Stomach smooth muscle (tissue), 2 donors: ENCODE measurements around the gene USP34.

Experiments used
- H3K27ac ChIP-seq: one replicate; pipeline ENCODE4 v1.7.0; 2013; ENCODE audit warnings: mild to moderate bottlenecking, low read length, inconsistent platforms
- H3K27me3 ChIP-seq, 2 donors: one replicate each; pipeline ENCODE4 v1.7.0; 2013; ENCODE audit warnings: low read length in 2 of 2; ENCODE audit not compliant: insufficient read depth in 2 of 2, control insufficient read depth in 1 of 2
- H3K36me3 ChIP-seq, 2 donors: one replicate each; pipeline ENCODE4 v1.7.0; 2013; ENCODE audit warnings: low read length in 2 of 2; ENCODE audit not compliant: control insufficient read depth in 2 of 2, insufficient read depth in 2 of 2
- H3K4me1 ChIP-seq: one replicate; pipeline ENCODE4 v1.7.0; 2013; ENCODE audit warnings: low read length; ENCODE audit not compliant: control insufficient read depth, insufficient read depth
- H3K4me3 ChIP-seq, 2 donors: one replicate each; pipeline ENCODE4 v1.7.0; 2013; ENCODE audit warnings: low read length in 2 of 2
- H3K9ac ChIP-seq, 2 donors: one replicate each; pipeline ENCODE4 v1.7.0; 2013; ENCODE audit warnings: low read length in 2 of 2, mild to moderate bottlenecking in 1 of 2
- H3K9me3 ChIP-seq, 2 donors: one replicate each; pipeline ENCODE4 v1.7.0; 2013; ENCODE audit warnings: low read length in 2 of 2; ENCODE audit not compliant: control insufficient read depth in 2 of 2
- donor health status: healthy.
- donor health status: Pancreatic carcinoma.

USP34 gene

DNA sequence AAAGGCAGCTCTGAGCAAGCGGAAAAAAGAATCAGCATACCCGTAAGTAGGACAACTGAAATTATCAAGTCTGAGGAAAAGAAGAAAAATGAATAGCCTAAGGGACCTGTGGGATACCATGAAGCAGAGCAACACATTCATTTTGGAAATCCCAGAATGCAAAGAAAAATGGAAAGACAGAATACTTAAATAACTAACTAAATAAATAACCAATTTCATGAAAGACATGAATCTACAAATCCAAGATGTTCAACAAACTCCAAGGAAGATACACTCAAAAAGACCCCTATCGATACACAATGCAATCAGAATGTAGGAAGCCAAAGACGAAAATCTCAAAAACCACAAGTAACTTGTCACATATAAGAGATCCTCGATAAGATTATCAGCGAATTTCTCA is 117.0 kb downstream of the USP34 start:
- H3K4me1 ChIP-seq = no peaks in the 10 kb centered on the region

DNA sequence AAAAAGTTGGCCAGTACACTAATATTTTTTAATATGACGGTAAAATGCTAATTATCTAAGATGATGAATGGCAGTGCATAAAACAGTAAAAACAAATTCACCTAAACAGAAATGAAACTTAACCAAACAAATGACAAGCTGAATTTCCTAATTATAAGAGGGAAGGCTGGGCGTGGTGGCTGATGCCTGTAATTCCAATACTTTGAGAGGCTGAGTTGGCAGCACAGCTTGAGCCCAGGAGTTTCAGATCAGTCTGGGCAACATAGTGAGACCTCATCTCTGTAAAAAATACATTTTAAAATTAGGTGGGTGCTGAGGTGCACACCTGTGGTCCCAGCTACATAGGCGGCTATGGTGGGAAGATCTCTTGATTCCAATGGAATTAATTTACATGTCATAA is 120.1 kb downstream of the USP34 start:
- H3K4me3 ChIP-seq = no peak overlapping the region
- peaks cover 17 to 33% of the 10 kb centered on the region in 2 donors for H3K36me3 ChIP-seq
- H3K27ac ChIP-seq = no peak overlapping the region
- H3K9ac ChIP-seq = no peak overlapping the region
- no peaks in the 10 kb centered on the region for H3K4me1 ChIP-seq
- peaks cover 0 to 9% of the 10 kb centered on the region in 2 donors for H3K9me3 ChIP-seq
- no peaks in the 10 kb centered on the region for H3K27me3 ChIP-seq

More for the DNA sequence above, 117.0 kb downstream of the USP34 start:
- Histone ChIP-seq H3K27ac (no peak overlapping the region), H3K4me3 (no peak overlapping the region), H3K36me3 (peaks cover 8 to 20% of the 10 kb centered on the region in 2 donors), H3K9me3 (peaks cover 0 to 9% of the 10 kb centered on the region in 2 donors), H3K9ac (no peak overlapping the region), H3K27me3 (no peaks in the 10 kb centered on the region)

DNA sequence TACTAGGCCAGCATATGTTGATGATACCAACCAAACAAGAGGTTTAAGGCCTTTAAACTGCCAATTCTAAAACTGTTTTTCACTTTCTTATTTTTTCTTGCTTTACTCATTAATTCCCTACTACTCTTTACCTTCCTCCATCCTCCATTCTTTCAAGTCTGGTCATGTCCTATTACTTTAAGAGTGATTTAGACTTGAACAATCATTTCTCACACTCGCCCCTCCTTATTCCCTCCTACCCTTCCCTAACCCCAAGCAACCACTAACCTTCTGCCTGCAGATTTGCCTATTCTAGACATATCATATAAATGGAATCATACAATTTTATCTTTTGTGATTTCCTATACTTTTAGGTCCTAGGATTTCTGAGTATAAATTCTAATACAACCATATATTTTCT is 127.7 kb downstream of the USP34 start:
- Histone ChIP-seq H3K27ac (no peak overlapping the region), H3K9ac (no peak overlapping the region), H3K4me1 (no peaks in the 10 kb centered on the region), H3K9me3 (no peaks in the 10 kb centered on the region), H3K36me3 (peaks cover 14 to 41% of the 10 kb centered on the region in 2 donors), H3K27me3 (no peaks in the 10 kb centered on the region), H3K4me3 (no peak overlapping the region)

DNA sequence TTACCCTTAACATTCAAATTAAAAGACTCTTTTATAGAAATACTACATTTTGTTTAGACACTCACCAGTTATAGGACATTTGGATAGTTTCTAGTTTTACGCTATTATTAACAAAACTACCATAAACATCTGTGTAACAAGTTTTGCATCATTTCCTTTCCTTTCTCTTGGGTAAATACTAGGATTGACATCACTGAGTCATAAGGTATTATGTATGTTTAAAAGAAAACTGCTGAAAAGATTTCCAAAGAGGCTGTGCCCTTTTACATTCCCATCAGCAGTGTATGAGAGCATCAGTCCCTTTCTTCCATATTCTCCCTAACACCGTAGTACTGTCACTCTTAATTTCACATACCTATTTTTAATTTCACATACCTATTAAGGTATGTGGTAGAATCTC is 130.6 kb downstream of the USP34 start:
- Histone ChIP-seq H3K4me3 (no peak overlapping the region), H3K4me1 (no peaks in the 10 kb centered on the region), H3K9ac (no peak overlapping the region), H3K27ac (no peak overlapping the region), H3K27me3 (no peaks in the 10 kb centered on the region), H3K9me3 (no peaks in the 10 kb centered on the region), H3K36me3 (peaks cover 3 to 27% of the 10 kb centered on the region in 2 donors)

DNA sequence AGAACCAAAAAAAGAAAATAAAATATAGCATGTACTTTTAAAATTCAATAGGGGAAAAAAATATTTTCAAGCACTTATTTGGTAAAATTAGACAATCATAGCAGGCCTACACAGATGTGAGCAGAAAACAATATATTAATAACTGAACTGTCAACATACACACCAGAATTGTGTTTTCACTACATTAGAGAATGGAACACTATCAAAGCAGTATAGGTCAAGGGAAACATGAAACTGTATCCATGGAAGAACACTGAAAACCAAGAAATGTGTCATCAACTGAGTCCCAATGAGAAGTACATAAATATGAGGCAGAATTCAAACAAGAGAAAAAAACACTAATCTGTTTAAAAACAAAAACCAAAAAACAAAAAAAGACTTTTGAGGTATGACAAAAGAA is 132.4 kb downstream of the USP34 start:
- Histone ChIP-seq H3K4me1 (no peaks in the 10 kb centered on the region), H3K27ac (no peak overlapping the region), H3K4me3 (no peak overlapping the region), H3K9me3 (no peaks in the 10 kb centered on the region), H3K9ac (no peak overlapping the region), H3K27me3 (no peaks in the 10 kb centered on the region), H3K36me3 (peaks cover 2 to 23% of the 10 kb centered on the region in 2 donors)

DNA sequence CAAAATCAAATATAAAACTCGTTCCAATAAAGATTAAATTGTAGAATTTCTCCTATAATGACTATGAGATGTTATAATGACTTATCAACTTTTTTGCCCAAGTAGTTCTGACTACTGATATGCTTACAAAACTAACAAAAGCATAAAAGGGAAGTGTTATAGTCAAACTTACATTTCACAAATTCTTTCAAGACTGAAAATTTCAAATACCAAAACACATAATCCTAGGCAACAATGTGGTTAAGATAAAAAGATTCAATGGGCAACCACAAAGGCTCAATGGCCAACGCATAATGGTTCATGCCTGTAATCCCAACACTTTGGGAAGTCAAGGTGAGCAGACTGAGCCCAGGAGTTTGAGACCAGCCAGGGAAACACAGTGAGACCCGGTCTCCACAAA is 135.7 kb downstream of the USP34 start:
- Histone ChIP-seq H3K9me3 (no peaks in the 10 kb centered on the region), H3K9ac (no peak overlapping the region), H3K4me3 (no peak overlapping the region), H3K27ac (no peak overlapping the region), H3K36me3 (peaks cover 2 to 15% of the 10 kb centered on the region in 2 donors), H3K27me3 (no peaks in the 10 kb centered on the region), H3K4me1 (no peaks in the 10 kb centered on the region)

DNA sequence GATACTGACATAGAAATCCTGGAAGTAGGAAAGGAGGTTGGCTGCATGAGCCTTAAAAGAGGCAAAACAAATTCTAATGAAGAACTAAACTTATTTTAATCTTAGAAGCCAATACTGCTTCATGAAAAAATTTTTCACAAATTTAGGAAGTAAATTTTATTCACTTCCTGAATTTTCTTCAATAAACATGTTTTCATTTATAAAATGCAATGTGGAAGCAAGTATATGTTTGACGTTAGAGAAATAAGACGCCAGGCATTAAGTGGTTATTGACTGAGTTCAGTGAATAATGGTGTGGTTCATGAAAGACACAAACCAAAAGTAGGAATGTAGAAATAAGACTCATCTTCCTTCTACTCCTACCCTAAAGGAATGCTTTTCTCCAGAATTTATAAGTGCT is 136.4 kb downstream of the USP34 start:
- H3K27me3 ChIP-seq = no peaks in the 10 kb centered on the region
- no peak overlapping the region for H3K4me3 ChIP-seq
- H3K36me3 ChIP-seq = peaks cover 5 to 20% of the 10 kb centered on the region in 2 donors
- H3K27ac ChIP-seq = no peak overlapping the region
- no peak overlapping the region for H3K9ac ChIP-seq
- no peaks in the 10 kb centered on the region for H3K4me1 ChIP-seq
- H3K9me3 ChIP-seq = no peaks in the 10 kb centered on the region

DNA sequence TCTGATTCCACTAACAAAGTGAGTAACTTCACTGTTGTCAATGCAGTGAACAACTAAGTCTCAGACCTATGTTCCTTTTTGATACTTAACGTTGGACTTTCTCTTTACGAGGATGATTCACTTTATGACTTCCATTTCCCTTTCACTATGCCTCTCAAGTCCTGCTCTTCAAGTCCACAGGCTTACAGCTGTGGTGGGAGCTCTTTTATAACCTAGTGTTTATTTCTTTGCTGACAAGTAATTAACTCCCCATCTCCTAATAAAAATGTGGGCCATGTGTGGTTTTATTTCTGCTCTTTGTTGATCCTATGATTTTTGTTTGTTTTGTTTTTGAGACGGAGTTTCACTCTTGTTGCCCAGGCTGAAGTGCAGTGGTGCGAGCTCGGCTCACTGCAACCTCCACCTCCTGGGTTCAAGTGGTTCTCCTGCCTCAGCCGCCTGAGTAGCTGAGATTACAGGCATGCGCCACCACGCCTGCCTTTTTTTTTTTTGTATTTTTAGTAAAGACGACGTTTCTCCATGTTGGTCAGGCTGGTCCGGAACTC is 142.1 kb downstream of the USP34 start:
- Histone ChIP-seq H3K27me3 (no peaks in the 10 kb centered on the region), H3K27ac (no peak overlapping the region), H3K9me3 (no peaks in the 10 kb centered on the region), H3K9ac (no peak overlapping the region), H3K4me3 (no peak overlapping the region), H3K36me3 (peaks cover 5 to 21% of the 10 kb centered on the region in 2 donors), H3K4me1 (no peaks in the 10 kb centered on the region)

DNA sequence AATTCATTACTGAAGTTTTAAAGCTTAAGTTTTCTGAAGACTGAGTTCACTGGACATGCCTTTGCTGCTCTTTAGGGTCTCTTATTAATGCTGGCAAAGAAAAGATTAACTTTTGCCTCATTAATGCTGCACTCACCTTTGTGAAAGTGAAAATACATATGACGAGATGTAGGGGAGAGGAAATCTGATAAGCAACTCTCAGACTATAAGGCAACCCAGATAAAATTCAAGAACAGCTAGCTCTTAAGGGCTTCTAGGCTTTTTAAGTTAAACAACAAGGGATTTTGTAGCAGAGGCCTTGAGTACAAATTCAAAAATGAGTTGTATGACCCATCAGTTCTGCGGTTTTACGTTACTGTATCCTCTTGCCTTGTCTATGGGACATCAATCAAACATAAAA is 143.7 kb downstream of the USP34 start:
- H3K36me3 ChIP-seq = peaks cover 5 to 16% of the 10 kb centered on the region in 2 donors
- H3K9ac ChIP-seq = no peak overlapping the region
- H3K9me3 ChIP-seq = no peaks in the 10 kb centered on the region
- H3K4me3 ChIP-seq = no peak overlapping the region
- H3K4me1 ChIP-seq = no peaks in the 10 kb centered on the region
- no peak overlapping the region for H3K27ac ChIP-seq
- H3K27me3 ChIP-seq = no peaks in the 10 kb centered on the region

DNA sequence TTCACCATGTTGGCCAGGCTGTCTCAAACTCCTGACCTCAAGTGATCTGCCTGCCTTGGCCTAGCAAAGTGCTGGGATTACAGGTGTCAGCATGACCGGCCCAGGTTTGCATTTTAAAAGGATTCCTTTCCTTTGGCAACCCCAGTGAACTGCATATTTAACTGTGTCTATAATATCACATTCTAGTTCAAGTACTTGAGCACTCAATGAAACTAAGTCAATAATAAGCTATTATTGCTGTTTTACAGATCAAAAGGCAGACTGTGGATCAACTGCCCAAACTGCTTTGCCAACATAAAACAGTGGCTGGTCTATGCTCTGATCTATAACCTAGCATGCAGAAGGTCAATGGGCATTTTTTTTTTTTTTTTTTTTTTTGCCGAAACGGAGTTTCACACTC is 144.5 kb downstream of the USP34 start:
- no peaks in the 10 kb centered on the region for H3K27me3 ChIP-seq
- H3K4me1 ChIP-seq = no peaks in the 10 kb centered on the region
- H3K4me3 ChIP-seq = no peak overlapping the region
- H3K9ac ChIP-seq = no peak overlapping the region
- no peak overlapping the region for H3K27ac ChIP-seq
- peaks cover 5 to 15% of the 10 kb centered on the region in 2 donors for H3K36me3 ChIP-seq
- H3K9me3 ChIP-seq = no peaks in the 10 kb centered on the region

DNA sequence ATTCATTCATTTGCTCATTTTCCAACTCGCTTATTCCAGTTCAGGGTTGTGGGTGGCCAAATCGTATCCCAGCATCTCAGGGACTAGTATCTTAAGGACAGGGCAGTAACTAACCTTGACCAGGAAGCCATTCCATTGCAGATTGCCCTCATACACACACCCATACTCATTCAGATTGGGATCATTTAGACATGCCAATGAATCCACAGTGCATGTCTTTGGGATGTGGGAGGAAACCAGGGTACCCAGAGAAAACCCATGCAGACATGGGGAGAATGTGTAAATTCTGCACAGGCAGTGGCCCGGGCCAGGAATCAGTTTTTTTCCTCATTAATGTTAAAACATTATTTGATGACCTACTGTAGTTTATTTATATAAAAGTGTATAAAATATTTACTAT is 150.7 kb downstream of the USP34 start:
- H3K9ac ChIP-seq = no peak overlapping the region
- no peaks in the 10 kb centered on the region for H3K27me3 ChIP-seq
- H3K36me3 ChIP-seq = peaks cover 4 to 7% of the 10 kb centered on the region in 2 donors
- no peak overlapping the region for H3K4me3 ChIP-seq
- no peaks in the 10 kb centered on the region for H3K4me1 ChIP-seq
- no peak overlapping the region for H3K27ac ChIP-seq
- no peaks in the 10 kb centered on the region for H3K9me3 ChIP-seq
